Measurements from ENCODE around the gene DNAH14. TPM values are rescaled to one million over a fixed set of nuclear protein-coding genes. Genes with fewer than 3 reads are reported as not detected.

DNAH14 gene
- total and polyA plus RNA-seq, 9 of the 15 experiments (the other 6 are each of a cell fraction or from before 2014, with no cell fraction given), result 58.4 to 142 (median 98.4) TPM

GRCh38 chr1:225428068-225428880 lies 498.8 kb downstream of the DNAH14 start (continued):
- TF ChIP-seq ZNF3 (CRISPR knock-in tag; IDR thresholded peaks at IDR 0.05) (no peak), SMARCB1 (IDR thresholded peaks at IDR 0.05; ENCODE audit: insufficient read length, low read depth) (peak; percentile 69), SRSF9 (IDR thresholded peaks at IDR 0.05; ENCODE audit: borderline replicate concordance, low read depth, low read length) (no peak), HNRNPH1 (optimal IDR thresholded peaks at IDR 0.05; ENCODE audit: low read depth, low read length) (no peak), NR2C1 (IDR thresholded peaks at IDR 0.05) (peak; percentile 78; the same call in 1 of the 2 replicates), NR2C1 (tag; IDR thresholded peaks at IDR 0.05) (peak; percentile 64), ZNF395 (CRISPR knock-in tag; IDR thresholded peaks at IDR 0.05) (peak; percentile 90), CBFA2T3 (IDR thresholded peaks at IDR 0.05) (peak; percentile 91), RAD51 (IDR thresholded peaks at IDR 0.05; ENCODE audit: borderline replicate concordance, low read depth) (no peak), ZNF184 (CRISPR knock-in tag; IDR thresholded peaks at IDR 0.05) (no peak), IRF2 (CRISPR knock-in tag; IDR thresholded peaks at IDR 0.05) (no peak), ZNF445 (CRISPR knock-in tag; IDR thresholded peaks at IDR 0.05; ENCODE audit: low read depth) (no peak), RBM17 (IDR thresholded peaks at IDR 0.05; ENCODE audit: borderline replicate concordance, low read depth, low read length) (no peak), MNT (conservative IDR thresholded peaks at IDR 0.05) (peak; percentile 37 to 81; a peak in 3 of 4 replicates), GATA2 (CRISPR knock-in tag; IDR thresholded peaks at IDR 0.05) (peak; percentile 77), SIN3A (IDR thresholded peaks at IDR 0.05; ENCODE audit: borderline replicate concordance in 2 of 2, control insufficient read depth in 1 of 2, low read depth in 2 of 2, low read length in 2 of 2) (no peak), SMC3 (conservative IDR thresholded peaks at IDR 0.05; ENCODE audit: insufficient read depth, low read depth, low read length) (no peak), ESRRB (CRISPR knock-in tag; IDR thresholded peaks at IDR 0.05; ENCODE audit: borderline replicate concordance) (0 out of 2 replicates have a peak, but pooled peaks have one; percentile 40), TGIF2 (CRISPR knock-in tag; IDR thresholded peaks at IDR 0.05) (no peak; the same call in 1 of the 2 replicates), GATAD2B (IDR thresholded peaks at IDR 0.05; ENCODE audit: borderline replicate concordance) (no peak; the same call in none of the 2 replicates), YY1 (IDR thresholded peaks at IDR 0.05; ENCODE audit: borderline replicate concordance in 1 of 3, control insufficient read depth in 1 of 3, extremely low read depth in 1 of 3, insufficient read depth in 3 of 3, insufficient read length in 1 of 3, insufficient replicate concordance in 2 of 3, low read depth in 1 of 3, low read length in 2 of 3) (peak; percentile 31 to 72 (median 31)), CREB5 (CRISPR knock-in tag; IDR thresholded peaks at IDR 0.05) (no peak), ZNF384 (IDR thresholded peaks at IDR 0.05; ENCODE audit: low read depth, low read length) (peak; percentile 77)

Data from K562 (cell line).